HG03558 (cell line): Measurements from ENCODE around the gene CRCP.

Experiments used
- ATAC-seq: cut with Tn5 transposase; IDR thresholded peaks from one replicate; pipeline ENCODE4 v1.9.1; 2021; ENCODE audit warnings: moderate number of reproducible peaks; ENCODE audit not compliant: unreplicated experiment; ENCODE audit errors: extremely low read depth

CRCP gene

DNA sequence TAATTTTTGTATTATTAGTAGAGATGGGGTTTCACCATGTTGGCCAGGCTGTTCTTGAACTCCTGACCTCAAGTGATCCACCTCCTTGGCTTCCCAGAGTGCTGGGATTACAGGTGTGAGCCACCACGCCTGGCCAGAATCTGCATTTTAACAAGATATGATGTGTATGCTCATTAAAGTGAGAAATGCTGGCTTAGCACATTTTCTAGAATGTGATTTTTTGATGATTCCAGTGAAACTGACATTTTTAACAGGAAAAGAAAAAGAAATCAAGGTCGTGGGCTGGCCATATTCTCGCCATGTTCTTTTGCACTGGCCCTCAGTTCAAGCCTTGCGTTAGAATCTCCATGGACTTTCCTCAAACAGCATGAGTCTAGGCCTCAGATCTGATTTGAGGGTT, 72.3 kb downstream of the CRCP start:
- ATAC-seq, result no peak

DNA sequence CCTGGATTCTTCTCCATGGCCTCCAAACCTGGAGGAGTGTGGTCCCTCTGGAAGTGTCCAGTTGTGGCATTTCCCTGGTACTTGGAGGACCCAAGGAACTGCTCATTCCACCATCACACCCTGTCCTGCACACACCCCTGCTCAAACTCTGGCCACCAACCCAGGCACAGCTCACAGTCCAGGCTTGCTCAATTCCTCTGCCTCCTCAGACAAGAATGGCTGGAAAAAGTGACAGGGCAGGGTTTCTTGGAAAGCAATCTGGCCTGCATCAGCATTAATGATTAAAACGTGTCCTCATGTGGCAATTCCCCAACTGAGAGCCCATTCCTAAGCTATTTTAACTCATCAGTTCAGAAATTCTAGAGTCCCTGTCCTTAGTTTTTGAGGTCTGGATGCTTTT, 73.3 kb downstream of the CRCP start:
- no peak for ATAC-seq

DNA sequence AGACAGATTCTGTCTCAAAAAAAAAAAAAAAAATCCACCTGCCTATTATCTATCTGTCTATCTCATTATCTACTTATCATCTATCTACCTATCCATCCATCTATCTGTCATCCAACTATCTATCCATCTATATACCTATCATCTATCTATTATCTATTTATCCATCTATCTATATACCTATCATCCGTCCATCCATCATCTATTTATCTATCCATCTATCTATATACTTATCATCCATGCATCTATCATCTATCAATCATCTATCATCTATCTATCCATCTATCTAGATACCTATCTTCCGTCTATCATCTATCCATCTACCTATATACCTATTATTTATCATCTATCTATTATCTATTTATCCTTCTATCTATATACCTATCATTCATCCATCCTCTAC, 74.0 kb downstream of the CRCP start:
- ATAC-seq, result no peak

DNA sequence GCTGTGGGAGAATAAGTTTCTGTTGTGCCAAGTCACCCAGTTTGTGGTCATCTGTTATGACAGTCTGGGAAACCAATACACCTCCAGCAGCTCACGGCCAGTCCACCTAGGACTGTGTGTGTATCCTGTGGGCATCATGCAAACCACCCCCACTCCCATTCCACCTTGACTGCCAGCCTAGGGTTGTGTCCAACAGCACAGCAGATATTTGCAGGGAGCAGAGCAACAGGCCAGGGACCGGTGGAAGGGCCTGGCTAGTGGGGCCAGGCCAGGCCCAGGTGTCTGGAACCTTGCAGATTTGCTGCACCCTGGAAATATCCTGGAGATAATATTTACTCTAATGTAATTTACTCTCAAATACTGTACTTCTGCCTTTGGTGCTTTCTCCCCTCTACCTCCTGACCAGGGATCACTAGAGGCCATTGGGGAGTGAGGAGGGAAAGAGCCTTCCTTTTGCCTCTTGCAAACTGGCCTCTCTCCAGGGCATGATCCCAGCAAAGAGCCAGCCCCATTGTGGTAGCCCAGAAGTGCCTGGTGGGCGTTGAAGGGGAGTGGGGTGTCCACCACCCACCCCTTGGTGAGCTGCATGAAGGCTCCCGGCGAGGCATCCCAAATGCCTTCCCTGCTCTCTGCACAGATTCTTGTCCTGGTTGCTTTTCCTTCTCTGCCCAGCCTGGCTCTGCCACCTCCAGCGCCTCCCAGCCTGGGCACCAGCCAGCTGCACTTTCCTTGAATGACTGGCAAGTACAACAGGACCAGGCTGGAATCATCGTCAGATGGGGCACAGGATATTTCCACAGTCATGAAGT, 75.3 kb downstream of the CRCP start:
- no peak for ATAC-seq

- no peak for ATAC-seq
Observed at GRCh38 chr7:66190504-66190857, 75.8 kb downstream of the CRCP start.

DNA sequence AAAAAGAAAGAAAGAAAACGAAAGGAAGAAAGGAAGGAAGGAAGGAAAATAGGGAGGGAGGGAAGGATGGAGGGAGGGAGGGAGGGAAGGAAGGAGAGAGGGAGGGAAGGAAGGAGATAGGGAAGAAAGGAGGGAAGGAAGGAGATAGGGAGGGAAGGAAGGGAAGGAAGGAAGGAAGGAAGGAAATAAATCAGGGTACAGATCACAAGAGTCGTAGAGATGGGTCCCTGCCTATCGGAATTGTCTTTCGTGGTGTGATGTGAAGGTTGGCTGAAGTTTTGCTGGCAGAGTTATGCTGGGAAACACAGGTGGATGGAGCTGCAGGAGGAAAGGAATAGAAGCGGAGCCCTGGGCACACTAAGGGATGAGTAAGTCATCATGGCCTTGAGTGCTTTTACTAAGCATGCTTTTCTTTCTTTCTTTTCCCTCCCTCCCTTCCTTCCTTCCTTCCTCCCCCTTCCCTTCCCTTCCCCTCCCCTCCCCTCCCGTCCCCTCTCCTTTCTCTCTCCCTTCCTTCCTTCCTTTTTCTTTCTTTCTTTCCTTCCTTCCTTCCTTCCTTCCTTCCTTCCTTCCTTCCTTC, 78.6 kb downstream of the CRCP start:
- no peak for ATAC-seq

DNA sequence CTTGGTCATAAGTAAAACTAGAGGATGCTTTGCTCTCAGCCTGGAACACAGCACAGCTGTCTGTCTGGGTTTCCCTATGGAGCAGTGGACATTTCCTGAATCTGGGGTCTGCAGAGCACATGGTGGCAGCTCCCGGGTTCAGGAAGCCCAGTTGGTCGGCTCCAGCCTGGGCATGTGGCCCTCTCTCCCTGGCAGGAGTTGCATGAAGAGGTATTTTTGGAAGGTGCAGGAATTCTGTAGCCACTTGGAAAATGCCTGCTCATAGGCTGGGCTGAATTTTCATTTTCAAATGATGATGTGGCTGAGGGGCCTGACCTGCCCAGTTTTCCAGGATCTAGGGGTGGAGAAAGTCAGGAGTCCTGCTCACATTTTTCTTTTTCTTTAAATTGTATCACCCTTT, 83.8 kb downstream of the CRCP start:
- no peak for ATAC-seq

- no peak for ATAC-seq
Observed at GRCh38 chr7:66198956-66199355, 84.3 kb downstream of the CRCP start.

DNA sequence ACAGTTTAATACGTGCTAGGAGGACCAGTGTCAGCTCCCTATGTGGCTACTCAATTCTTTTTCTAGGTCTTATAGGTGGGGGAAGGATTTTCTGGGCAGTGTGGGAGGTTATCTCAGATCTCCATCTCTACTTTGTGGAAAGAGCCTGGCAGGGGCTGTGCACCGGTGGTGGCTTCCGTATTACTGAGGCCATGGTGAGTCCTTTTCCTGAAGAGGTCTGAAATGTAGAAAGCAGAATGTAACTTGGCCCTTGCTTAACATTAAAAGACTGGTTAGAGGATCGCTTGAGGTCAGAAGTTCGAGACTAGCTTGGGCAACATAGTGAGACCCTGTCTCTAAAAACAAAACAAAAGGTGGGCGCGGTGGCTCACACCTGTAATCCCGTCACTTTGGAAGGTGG, 87.8 kb downstream of the CRCP start:
- ATAC-seq, result no peak
